GM18951 (cell line): ENCODE measurements around the gene KRT6C.
"Not testable (repeated sequence)": the region's sequence is repeated elsewhere in the genome, so short reads cannot be mapped to it uniquely, and the experiment has no call there.

Experiments
- POLR2A ChIP-seq: IDR thresholded peaks from 4 replicates; pipeline ENCODE4 v1.6.1; 2011; ENCODE audit warnings: mild to moderate bottlenecking; ENCODE audit not compliant: insufficient read length, insufficient read depth; ENCODE audit errors: extremely low read depth
- in situ Hi-C: fragments of 300-500 bp; cut with MboI; formaldehyde crosslinking; loops from one replicate; pipeline ENCODE4 v1.12.0; 2022; ENCODE audit warnings: low sequenced_read_pairs, mixed read lengths, inconsistent platforms; ENCODE audit not compliant: unreplicated experiment

The KRT6C gene

DNA sequence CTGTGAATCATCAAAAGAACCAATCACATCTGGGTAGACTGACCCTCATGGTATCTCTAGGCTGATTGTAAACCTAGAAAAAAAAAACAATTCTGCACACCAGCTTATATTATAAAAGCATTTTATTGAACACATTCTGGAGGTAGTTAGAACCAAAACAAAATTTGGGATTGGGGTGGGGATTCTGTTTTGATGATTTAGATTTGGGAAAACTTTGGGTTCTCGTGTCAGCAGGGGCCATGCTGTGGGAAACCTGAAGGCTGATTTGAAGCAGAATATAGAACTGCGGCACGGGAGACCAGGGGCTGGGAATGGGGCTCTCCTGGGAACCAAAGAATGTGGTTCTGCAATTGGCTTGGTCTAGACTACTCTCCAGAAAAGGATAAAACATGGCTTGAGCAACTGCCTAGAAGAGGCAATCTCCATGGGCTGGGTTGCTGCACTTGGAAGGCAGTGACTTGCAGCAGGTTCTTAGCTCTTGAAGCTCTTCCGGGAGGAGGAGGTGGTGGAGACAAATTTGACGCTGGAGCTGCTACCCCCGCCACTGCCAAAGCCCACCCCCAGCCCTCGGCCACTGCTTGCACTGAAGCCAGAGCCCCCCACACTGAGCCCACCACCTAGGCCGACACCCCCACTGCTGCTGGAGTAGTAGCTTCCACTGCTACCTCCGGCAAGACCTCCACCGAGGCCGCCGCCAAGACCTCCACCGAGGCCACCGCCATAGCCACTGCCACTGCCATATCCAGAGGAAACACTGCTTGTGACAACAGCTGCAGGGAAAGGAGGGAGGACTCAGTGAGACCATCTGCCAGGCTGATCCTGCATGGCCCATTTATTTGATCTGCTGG is 41.1 kb upstream of the KRT6C start:
- in situ Hi-C loops, result no loop called here
- no peak for TF ChIP-seq POLR2A

GRCh38 chr12:52513736-52514135 is 40.1 kb upstream of the KRT6C start:
- in situ Hi-C loops, result no loop called here
- no peak for TF ChIP-seq POLR2A

DNA sequence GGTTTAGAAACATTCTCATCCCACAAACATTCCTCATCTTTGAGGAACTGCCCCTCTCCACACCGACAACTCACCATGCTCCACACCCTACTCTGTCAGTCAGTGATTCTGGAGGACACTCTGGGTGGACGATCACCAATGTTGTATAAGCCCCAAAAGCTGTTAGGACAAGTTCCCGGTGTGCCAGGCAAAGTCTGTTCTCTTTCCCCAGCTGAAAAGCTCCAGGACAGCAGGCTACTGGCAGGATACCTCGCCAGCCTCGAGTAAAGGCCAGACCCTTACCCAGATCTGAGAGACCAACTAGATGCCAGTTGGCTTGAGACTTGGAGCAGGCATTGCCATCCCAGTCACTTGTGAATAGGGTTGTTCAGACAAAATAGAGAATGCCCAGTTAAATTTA is 34.6 kb upstream of the KRT6C start:
- no peak for TF ChIP-seq POLR2A
- in situ Hi-C loops, result no loop called here

GRCh38 chr12:52506858-52507715 is 33.5 kb upstream of the KRT6C start:
- in situ Hi-C loops, result no loop called here
- no peak for TF ChIP-seq POLR2A

- in situ Hi-C loops, result no loop called here
- no peak for TF ChIP-seq POLR2A
Measured at GRCh38 chr12:52502877-52503276, 29.3 kb upstream of the KRT6C start.

DNA sequence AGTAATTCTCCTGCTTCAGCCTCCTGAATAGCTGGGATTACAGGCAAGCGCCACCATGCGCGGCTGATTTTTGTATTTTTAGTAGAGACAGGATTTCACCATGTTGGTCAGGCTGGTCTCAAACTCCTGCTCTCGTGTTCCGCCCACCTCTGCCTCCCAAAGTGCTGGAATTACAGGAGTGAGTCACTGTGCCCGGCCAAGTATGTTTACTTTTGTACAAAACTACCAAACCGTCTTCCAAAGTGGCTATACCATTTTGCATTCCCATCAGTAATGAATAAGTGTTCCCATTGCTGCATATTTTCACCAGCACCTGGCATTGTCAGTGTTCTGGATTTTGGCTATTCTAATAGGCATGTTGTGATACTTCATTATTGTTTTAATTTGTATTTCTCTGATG is 27.9 kb upstream of the KRT6C start:
- in situ Hi-C loops, result no loop called here
- TF ChIP-seq POLR2A, result no peak

- in situ Hi-C loops, result not testable (repeated sequence)
Measured at GRCh38 chr12:52500574-52500973, 27.0 kb upstream of the KRT6C start.

- in situ Hi-C loops, result no loop called here
- TF ChIP-seq POLR2A, result no peak
Measured at GRCh38 chr12:52499806-52500560, 26.4 kb upstream of the KRT6C start.

DNA sequence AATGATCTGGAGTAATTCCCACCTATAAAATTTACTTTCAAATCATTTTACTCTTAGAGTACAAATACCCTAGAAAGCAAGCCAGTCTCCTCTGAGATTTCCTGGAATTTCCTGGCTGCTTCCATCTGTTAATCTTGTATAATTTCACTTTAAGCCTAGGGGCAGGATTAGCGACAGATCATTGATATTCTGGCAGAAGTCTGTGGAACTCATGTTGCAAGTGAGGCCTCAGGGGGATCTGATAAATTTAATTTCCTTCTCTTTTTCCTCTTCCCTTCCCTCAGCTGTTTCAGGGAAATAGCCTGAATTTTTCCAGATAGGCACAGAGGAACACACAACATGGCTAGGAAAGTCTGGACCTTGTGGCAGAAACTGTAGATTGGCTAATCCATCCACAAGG is 25.3 kb upstream of the KRT6C start:
- in situ Hi-C loops, result no loop called here

GRCh38 chr12:52497975-52498374 is 24.4 kb upstream of the KRT6C start:
- in situ Hi-C loops, result no loop called here
- no peak for TF ChIP-seq POLR2A

More for the DNA sequence above, 25.3 kb upstream of the KRT6C start:
- no peak for TF ChIP-seq POLR2A

DNA sequence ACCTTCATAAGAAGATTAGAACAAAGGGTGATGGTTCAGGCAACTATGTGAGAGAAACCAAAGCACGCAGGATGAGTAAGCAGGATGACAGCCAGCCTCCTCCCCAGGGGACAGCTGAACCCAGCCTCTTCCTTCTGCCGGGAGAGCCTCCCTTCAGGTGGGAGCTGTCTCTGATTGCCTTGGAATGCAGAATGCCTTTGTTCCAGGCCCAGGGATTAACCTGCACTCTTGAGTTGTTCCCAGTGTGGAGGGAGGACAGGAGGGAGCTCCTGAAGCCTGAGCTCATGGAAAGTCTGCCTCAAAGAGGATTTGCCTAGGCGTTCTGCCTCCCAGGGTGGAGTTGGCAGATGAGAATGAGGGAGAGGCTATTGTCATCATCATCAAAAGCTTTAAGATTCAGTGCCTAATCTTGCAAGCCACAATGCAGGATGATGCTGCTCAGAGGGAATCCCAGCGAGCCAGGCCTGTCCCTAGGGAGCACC is 23.0 kb upstream of the KRT6C start:
- no peak for TF ChIP-seq POLR2A
- in situ Hi-C loops, result no loop called here

DNA sequence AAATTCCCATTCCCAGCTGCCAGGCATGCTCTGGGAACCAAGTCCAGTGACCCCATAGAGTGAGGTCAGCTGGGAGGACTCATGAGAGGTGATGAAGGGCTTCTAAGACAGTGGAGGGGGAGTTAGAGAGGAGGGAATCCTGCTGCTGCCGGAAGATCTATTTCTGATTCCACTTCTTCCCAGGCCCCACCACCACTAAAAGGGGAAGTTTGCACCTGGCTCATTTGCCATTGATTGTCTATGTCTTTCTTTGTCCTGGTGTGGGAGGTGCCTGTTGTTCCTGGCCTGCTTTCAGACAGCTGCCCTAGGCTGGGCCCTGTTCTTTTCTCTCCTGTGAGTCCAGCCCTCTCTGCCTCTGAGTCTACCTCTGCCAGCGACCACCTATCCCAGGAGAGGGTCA is 22.4 kb upstream of the KRT6C start:
- no peak for TF ChIP-seq POLR2A
- in situ Hi-C loops, result no loop called here

DNA sequence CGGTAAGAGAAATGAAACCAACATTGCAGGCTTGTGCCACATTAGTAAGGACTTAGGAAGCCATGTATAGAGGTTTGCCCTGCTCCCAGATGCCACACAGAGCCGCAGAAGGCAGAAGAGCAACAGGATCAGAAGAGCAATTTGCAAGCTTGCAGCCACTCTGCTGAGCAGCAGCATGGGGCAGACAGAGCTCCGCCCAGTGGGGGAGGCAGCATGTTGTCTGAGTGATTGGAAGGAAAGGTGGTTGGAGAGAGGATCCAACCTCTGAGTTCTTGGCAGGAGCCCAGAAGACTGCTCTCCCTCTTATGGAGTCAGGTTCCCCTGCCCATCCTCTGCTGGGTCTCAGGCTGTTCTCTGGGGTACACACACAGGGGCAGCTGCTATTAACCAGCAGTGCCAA is 21.8 kb upstream of the KRT6C start:
- in situ Hi-C loops, result no loop called here
- no peak for TF ChIP-seq POLR2A

GRCh38 chr12:52494518-52494917 is 20.9 kb upstream of the KRT6C start:
- no peak for TF ChIP-seq POLR2A
- in situ Hi-C loops, result no loop called here
